ENCODE results near the gene EIF2B5.
"Not testable (repeated sequence)": the region's sequence is repeated elsewhere in the genome, so short reads cannot be mapped to it uniquely, and the experiment has no call there.

Gene EIF2B5

GRCh38 chr3:184121031-184121430 is 14.1 kb upstream of the EIF2B5 start:
- not testable (repeated sequence) for H3K27me3 ChIP-seq (replicated peaks; ENCODE audit: control insufficient read depth, insufficient read depth, low read length, poor library complexity, severe bottlenecking); H3K4me3 ChIP-seq (ENCODE audit: insufficient read depth, low read depth, low read length, poor library complexity, severe bottlenecking); DNase-seq; H3K27ac ChIP-seq (ENCODE audit: insufficient read depth, low read length, poor library complexity, severe bottlenecking); H3K36me3 ChIP-seq (ENCODE audit: control insufficient read depth, insufficient read depth, low read length); H3K9me3 ChIP-seq (ENCODE audit: control insufficient read depth, low read length); H3K4me1 ChIP-seq (ENCODE audit: control insufficient read depth, insufficient read depth, low read length, poor library complexity, severe bottlenecking)

GRCh38 chr3:184126006-184126405 is 9.2 kb upstream of the EIF2B5 start:
- Histone ChIP-seq H3K27me3 (replicated peaks; ENCODE audit: control insufficient read depth, insufficient read depth, low read length, poor library complexity, severe bottlenecking) (no peaks in the 10 kb centered on the region), H3K36me3 (ENCODE audit: control insufficient read depth, insufficient read depth, low read length) (no peaks in the 10 kb centered on the region), H3K4me3 (ENCODE audit: insufficient read depth, low read depth, low read length, poor library complexity, severe bottlenecking) (no peak overlapping the region), H3K4me1 (ENCODE audit: control insufficient read depth, insufficient read depth, low read length, poor library complexity, severe bottlenecking) (no peaks in the 10 kb centered on the region), H3K27ac (ENCODE audit: insufficient read depth, low read length, poor library complexity, severe bottlenecking) (no peak overlapping the region), H3K9me3 (ENCODE audit: control insufficient read depth, low read length) (no peaks in the 10 kb centered on the region)
- DNase-seq = no peak

- no peaks in the 10 kb centered on the region for H3K36me3 ChIP-seq (ENCODE audit: control insufficient read depth, insufficient read depth, low read length)
- peaks cover 6% of the 10 kb centered on the region for H3K4me1 ChIP-seq (ENCODE audit: control insufficient read depth, insufficient read depth, low read length, poor library complexity, severe bottlenecking)
- H3K27me3 ChIP-seq (replicated peaks; ENCODE audit: control insufficient read depth, insufficient read depth, low read length, poor library complexity, severe bottlenecking) = no peaks in the 10 kb centered on the region
- H3K27ac ChIP-seq (ENCODE audit: insufficient read depth, low read length, poor library complexity, severe bottlenecking) = no peak overlapping the region
- H3K9me3 ChIP-seq (ENCODE audit: control insufficient read depth, low read length) = no peaks in the 10 kb centered on the region
- DNase-seq = no peak
- H3K4me3 ChIP-seq (ENCODE audit: insufficient read depth, low read depth, low read length, poor library complexity, severe bottlenecking) = no peak overlapping the region
These were observed 6.1 kb upstream of the EIF2B5 start for GRCh38 chr3:184129012-184129411.

- Histone ChIP-seq H3K27ac (ENCODE audit: insufficient read depth, low read length, poor library complexity, severe bottlenecking) (no peak overlapping the region), H3K36me3 (ENCODE audit: control insufficient read depth, insufficient read depth, low read length) (peaks cover 3% of the 10 kb centered on the region), H3K4me1 (ENCODE audit: control insufficient read depth, insufficient read depth, low read length, poor library complexity, severe bottlenecking) (peaks cover 17% of the 10 kb centered on the region), H3K27me3 (replicated peaks; ENCODE audit: control insufficient read depth, insufficient read depth, low read length, poor library complexity, severe bottlenecking) (no peaks in the 10 kb centered on the region), H3K9me3 (ENCODE audit: control insufficient read depth, low read length) (no peaks in the 10 kb centered on the region), H3K4me3 (ENCODE audit: insufficient read depth, low read depth, low read length, poor library complexity, severe bottlenecking) (no peak overlapping the region)
- DNase-seq = no peak
These were observed 2.2 kb upstream of the EIF2B5 start for GRCh38 chr3:184132945-184133344.

GRCh38 chr3:184133840-184134745 is 1.1 kb upstream of the EIF2B5 start:
- DNase-seq = peak in 2 of 3 donors; percentile 9 to 17
- H3K27ac ChIP-seq (ENCODE audit: insufficient read depth, low read length, poor library complexity, severe bottlenecking) = peak overlapping the region; percentile 75
- H3K4me3 ChIP-seq (ENCODE audit: insufficient read depth, low read depth, low read length, poor library complexity, severe bottlenecking) = peak overlapping the region; percentile 96

GRCh38 chr3:184134746-184135148 is 411 bp upstream of the EIF2B5 start:
- Histone ChIP-seq H3K27ac (ENCODE audit: insufficient read depth, low read length, poor library complexity, severe bottlenecking) (peak overlapping the region; percentile 75), H3K4me1 (ENCODE audit: control insufficient read depth, insufficient read depth, low read length, poor library complexity, severe bottlenecking) (peaks cover 17% of the 10 kb centered on the region), H3K9me3 (ENCODE audit: control insufficient read depth, low read length) (no peaks in the 10 kb centered on the region), H3K27me3 (replicated peaks; ENCODE audit: control insufficient read depth, insufficient read depth, low read length, poor library complexity, severe bottlenecking) (no peaks in the 10 kb centered on the region), H3K4me3 (ENCODE audit: insufficient read depth, low read depth, low read length, poor library complexity, severe bottlenecking) (peak overlapping the region; percentile 96), H3K36me3 (ENCODE audit: control insufficient read depth, insufficient read depth, low read length) (peaks cover 10% of the 10 kb centered on the region)
- no peak for DNase-seq

More at GRCh38 chr3:184133840-184134745, 1.1 kb upstream of the EIF2B5 start:
- peaks cover 17% of the 10 kb centered on the region for H3K4me1 ChIP-seq (ENCODE audit: control insufficient read depth, insufficient read depth, low read length, poor library complexity, severe bottlenecking)
- H3K36me3 ChIP-seq (ENCODE audit: control insufficient read depth, insufficient read depth, low read length) = peaks cover 5% of the 10 kb centered on the region
- H3K27me3 ChIP-seq (replicated peaks; ENCODE audit: control insufficient read depth, insufficient read depth, low read length, poor library complexity, severe bottlenecking) = no peaks in the 10 kb centered on the region
- H3K9me3 ChIP-seq (ENCODE audit: control insufficient read depth, low read length) = no peaks in the 10 kb centered on the region

GRCh38 chr3:184135911-184136260 is 728 bp downstream of the EIF2B5 start:
- peak overlapping the region; percentile 75 for H3K27ac ChIP-seq (ENCODE audit: insufficient read depth, low read length, poor library complexity, severe bottlenecking)
- no peak for DNase-seq
- H3K36me3 ChIP-seq (ENCODE audit: control insufficient read depth, insufficient read depth, low read length) = peaks cover 19% of the 10 kb centered on the region
- H3K27me3 ChIP-seq (replicated peaks; ENCODE audit: control insufficient read depth, insufficient read depth, low read length, poor library complexity, severe bottlenecking) = no peaks in the 10 kb centered on the region
- no peaks in the 10 kb centered on the region for H3K9me3 ChIP-seq (ENCODE audit: control insufficient read depth, low read length)
- peaks cover 17% of the 10 kb centered on the region for H3K4me1 ChIP-seq (ENCODE audit: control insufficient read depth, insufficient read depth, low read length, poor library complexity, severe bottlenecking)
- peak overlapping the region; percentile 96 for H3K4me3 ChIP-seq (ENCODE audit: insufficient read depth, low read depth, low read length, poor library complexity, severe bottlenecking)

- no peaks in the 10 kb centered on the region for H3K9me3 ChIP-seq (ENCODE audit: control insufficient read depth, low read length)
- DNase-seq = no peak
- no peaks in the 10 kb centered on the region for H3K27me3 ChIP-seq (replicated peaks; ENCODE audit: control insufficient read depth, insufficient read depth, low read length, poor library complexity, severe bottlenecking)
- H3K4me1 ChIP-seq (ENCODE audit: control insufficient read depth, insufficient read depth, low read length, poor library complexity, severe bottlenecking) = peaks cover 9% of the 10 kb centered on the region
- peaks cover 65% of the 10 kb centered on the region for H3K36me3 ChIP-seq (ENCODE audit: control insufficient read depth, insufficient read depth, low read length)
- no peak overlapping the region for H3K4me3 ChIP-seq (ENCODE audit: insufficient read depth, low read depth, low read length, poor library complexity, severe bottlenecking)
- H3K27ac ChIP-seq (ENCODE audit: insufficient read depth, low read length, poor library complexity, severe bottlenecking) = no peak overlapping the region
These were observed 5.3 kb downstream of the EIF2B5 start for GRCh38 chr3:184140436-184140835.

GRCh38 chr3:184142199-184142598 is 7.0 kb downstream of the EIF2B5 start:
- no peaks in the 10 kb centered on the region for H3K4me1 ChIP-seq (ENCODE audit: control insufficient read depth, insufficient read depth, low read length, poor library complexity, severe bottlenecking)
- H3K9me3 ChIP-seq (ENCODE audit: control insufficient read depth, low read length) = no peaks in the 10 kb centered on the region
- no peak for DNase-seq
- no peak overlapping the region for H3K4me3 ChIP-seq (ENCODE audit: insufficient read depth, low read depth, low read length, poor library complexity, severe bottlenecking)
- no peaks in the 10 kb centered on the region for H3K27me3 ChIP-seq (replicated peaks; ENCODE audit: control insufficient read depth, insufficient read depth, low read length, poor library complexity, severe bottlenecking)
- peaks cover 70% of the 10 kb centered on the region for H3K36me3 ChIP-seq (ENCODE audit: control insufficient read depth, insufficient read depth, low read length)
- no peak overlapping the region for H3K27ac ChIP-seq (ENCODE audit: insufficient read depth, low read length, poor library complexity, severe bottlenecking)

GRCh38 chr3:184143327-184143726 is 8.2 kb downstream of the EIF2B5 start:
- Histone ChIP-seq H3K4me3 (ENCODE audit: insufficient read depth, low read depth, low read length, poor library complexity, severe bottlenecking) (no peak overlapping the region), H3K27me3 (replicated peaks; ENCODE audit: control insufficient read depth, insufficient read depth, low read length, poor library complexity, severe bottlenecking) (no peaks in the 10 kb centered on the region), H3K9me3 (ENCODE audit: control insufficient read depth, low read length) (no peaks in the 10 kb centered on the region), H3K4me1 (ENCODE audit: control insufficient read depth, insufficient read depth, low read length, poor library complexity, severe bottlenecking) (no peaks in the 10 kb centered on the region), H3K27ac (ENCODE audit: insufficient read depth, low read length, poor library complexity, severe bottlenecking) (no peak overlapping the region), H3K36me3 (ENCODE audit: control insufficient read depth, insufficient read depth, low read length) (peaks cover 64% of the 10 kb centered on the region)
- DNase-seq = no peak
